ENCODE results near the gene AKR1E2.

DNA sequence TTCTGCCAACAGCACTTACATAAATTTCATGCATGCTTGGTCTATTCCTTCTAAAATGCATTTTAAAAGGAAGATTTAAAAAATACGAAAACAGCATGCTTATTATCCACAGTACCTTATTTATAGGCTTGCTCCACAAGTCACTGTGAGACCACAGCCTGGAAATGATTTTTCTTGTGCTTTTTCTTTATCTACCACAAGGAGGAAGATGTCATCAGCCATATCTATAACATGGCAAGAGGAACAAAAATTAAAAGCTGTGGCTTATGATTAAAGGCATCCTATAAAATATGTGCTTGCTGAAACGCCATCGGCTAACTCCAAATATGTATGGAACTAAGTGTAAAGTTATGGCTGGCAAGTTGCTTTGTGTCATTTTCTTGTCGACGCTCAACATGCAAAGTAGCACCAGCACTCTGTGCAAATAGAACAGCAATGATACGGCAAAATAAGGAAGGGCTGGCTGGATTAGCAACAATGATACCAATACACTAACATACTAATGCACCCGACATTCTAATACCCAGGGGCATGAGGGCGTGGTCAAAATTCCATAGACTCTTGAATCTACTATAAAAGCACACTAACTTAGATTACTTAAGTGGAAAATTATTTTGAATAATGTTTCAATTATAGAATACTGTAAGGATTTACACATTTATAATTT is 41.2 kb upstream of the AKR1E2 start:
- TF ChIP-seq, protein P1, sequence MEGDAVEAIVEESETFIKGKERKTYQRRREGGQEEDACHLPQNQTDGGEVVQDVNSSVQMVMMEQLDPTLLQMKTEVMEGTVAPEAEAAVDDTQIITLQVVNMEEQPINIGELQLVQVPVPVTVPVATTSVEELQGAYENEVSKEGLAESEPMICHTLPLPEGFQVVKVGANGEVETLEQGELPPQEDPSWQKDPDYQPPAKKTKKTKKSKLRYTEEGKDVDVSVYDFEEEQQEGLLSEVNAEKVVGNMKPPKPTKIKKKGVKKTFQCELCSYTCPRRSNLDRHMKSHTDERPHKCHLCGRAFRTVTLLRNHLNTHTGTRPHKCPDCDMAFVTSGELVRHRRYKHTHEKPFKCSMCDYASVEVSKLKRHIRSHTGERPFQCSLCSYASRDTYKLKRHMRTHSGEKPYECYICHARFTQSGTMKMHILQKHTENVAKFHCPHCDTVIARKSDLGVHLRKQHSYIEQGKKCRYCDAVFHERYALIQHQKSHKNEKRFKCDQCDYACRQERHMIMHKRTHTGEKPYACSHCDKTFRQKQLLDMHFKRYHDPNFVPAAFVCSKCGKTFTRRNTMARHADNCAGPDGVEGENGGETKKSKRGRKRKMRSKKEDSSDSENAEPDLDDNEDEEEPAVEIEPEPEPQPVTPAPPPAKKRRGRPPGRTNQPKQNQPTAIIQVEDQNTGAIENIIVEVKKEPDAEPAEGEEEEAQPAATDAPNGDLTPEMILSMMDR (IDR thresholded peaks at IDR 0.05), result no peak
- no peak for TF ChIP-seq EP300 (IDR thresholded peaks at IDR 0.05)

All from upper lobe of left lung (tissue), 4 donors.